ENCODE results near the gene CACNA1I.

CACNA1I gene

GRCh38 chr22:39669432-39669831, 98.9 kb downstream of the CACNA1I start:
- ChIA-PET CTCF (no interaction called here), POLR2A (no interaction called here)
- TF ChIP-seq, protein P1, sequence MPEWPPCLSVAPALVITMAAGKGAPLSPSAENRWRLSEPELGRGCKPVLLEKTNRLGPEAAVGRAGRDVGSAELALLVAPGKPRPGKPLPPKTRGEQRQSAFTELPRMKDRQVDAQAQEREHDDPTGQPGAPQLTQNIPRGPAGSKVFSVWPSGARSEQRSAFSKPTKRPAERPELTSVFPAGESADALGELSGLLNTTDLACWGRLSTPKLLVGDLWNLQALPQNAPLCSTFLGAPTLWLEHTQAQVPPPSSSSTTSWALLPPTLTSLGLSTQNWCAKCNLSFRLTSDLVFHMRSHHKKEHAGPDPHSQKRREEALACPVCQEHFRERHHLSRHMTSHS (tag by site-specific recombination; IDR thresholded peaks at IDR 0.05) = no peak
- peak; percentile 67 for TF ChIP-seq ZBTB17 (tag by site-specific recombination; IDR thresholded peaks at IDR 0.05)
- no peak for TF ChIP-seq ZNF629 (tag by site-specific recombination; IDR thresholded peaks at IDR 0.05)
- peak; percentile 100 for TF ChIP-seq EGR2 (tag by site-specific recombination; IDR thresholded peaks at IDR 0.05; ENCODE audit: low read depth)
- TF ChIP-seq ZNF366 (tag by site-specific recombination; conservative IDR thresholded peaks at IDR 0.05) = peak; percentile 80
- peak; percentile 96 for TF ChIP-seq ZFHX2 (tag by site-specific recombination; conservative IDR thresholded peaks at IDR 0.05)
- no peaks in the 10 kb centered on the region for H3K9me3 ChIP-seq (ENCODE audit: control insufficient read depth, insufficient read depth, low read depth, low read length)
- H3K27ac ChIP-seq (ENCODE audit: extremely low read depth, low read depth, low read length) = no peak overlapping the region
- H3K4me1 ChIP-seq (ENCODE audit: control insufficient read depth, insufficient read depth, low read length) = no peaks in the 10 kb centered on the region
- H3K36me3 ChIP-seq (ENCODE audit: control insufficient read depth in 2 of 2, insufficient read depth in 1 of 2, low read length in 2 of 2) = no peaks in the 10 kb centered on the region
- H3K4me3 ChIP-seq (ENCODE audit: low read depth, low read length) = no peak overlapping the region

DNA sequence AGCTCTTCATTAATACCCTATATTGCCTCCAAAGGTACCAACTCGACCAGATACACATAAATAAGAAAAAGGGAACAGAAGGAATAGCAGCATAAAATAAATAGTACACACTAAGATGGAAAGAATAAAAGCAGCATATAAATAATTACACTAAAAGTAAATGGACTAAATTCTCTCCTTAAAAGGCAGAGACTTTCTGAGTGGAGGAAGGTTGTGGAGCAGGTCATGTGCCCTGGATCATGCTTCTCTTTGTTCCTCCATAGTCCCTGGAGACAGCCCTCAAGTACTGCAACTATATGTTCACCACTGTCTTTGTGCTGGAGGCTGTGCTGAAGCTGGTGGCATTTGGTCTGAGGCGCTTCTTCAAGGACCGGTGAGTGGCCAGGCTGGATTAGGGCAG, 101.4 kb downstream of the CACNA1I start:
- CTCF ChIA-PET = interaction anchor here (0.6 to 0.7 kb wide), 2 partner anchors 364 to 459 kb away, joined by 4 to 5 read pairs; no protein-coding TSS in a partner anchor
- Histone ChIP-seq H3K36me3 (ENCODE audit: control insufficient read depth in 2 of 2, insufficient read depth in 1 of 2, low read length in 2 of 2) (no peaks in the 10 kb centered on the region), H3K4me1 (ENCODE audit: control insufficient read depth, insufficient read depth, low read length) (no peaks in the 10 kb centered on the region), H3K4me3 (ENCODE audit: low read depth, low read length) (no peak overlapping the region), H3K9me3 (ENCODE audit: control insufficient read depth, insufficient read depth, low read depth, low read length) (no peaks in the 10 kb centered on the region), H3K27ac (ENCODE audit: extremely low read depth, low read depth, low read length) (no peak overlapping the region)
- POLR2A ChIA-PET = no interaction called here
- TF ChIP-seq, protein P2, sequence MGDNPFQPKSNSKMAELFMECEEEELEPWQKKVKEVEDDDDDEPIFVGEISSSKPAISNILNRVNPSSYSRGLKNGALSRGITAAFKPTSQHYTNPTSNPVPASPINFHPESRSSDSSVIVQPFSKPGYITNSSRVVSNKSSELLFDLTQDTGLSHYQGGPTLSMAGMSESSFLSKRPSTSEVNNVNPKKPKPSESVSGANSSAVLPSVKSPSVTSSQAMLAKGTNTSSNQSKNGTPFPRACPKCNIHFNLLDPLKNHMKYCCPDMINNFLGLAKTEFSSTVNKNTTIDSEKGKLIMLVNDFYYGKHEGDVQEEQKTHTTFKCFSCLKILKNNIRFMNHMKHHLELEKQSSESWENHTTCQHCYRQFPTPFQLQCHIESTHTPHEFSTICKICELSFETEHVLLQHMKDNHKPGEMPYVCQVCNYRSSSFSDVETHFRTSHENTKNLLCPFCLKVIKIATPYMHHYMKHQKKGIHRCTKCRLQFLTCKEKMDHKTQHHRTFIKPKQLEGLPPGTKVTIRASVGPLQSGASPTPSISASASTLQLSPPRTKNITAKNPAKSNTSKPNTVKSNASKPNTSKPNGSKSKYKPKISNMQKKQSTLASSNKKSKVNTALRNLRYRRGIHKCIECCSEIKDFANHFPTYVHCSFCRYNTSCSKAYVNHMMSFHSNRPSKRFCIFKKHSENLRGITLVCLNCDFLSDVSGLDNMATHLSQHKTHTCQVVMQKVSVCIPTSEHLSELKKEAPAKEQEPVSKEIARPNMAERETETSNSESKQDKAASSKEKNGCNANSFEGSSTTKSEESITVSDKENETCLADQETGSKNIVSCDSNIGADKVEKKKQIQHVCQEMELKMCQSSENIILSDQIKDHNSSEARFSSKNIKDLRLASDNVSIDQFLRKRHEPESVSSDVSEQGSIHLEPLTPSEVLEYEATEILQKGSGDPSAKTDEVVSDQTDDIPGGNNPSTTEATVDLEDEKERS (tag by site-specific recombination; IDR thresholded peaks at IDR 0.05) = peak; percentile 78; the same call in 1 of the 2 replicates
- no peak for TF ChIP-seq PRDM2 (tag by site-specific recombination; IDR thresholded peaks at IDR 0.05; ENCODE audit: borderline replicate concordance)
- TF ChIP-seq ZNF157 (tag by site-specific recombination; IDR thresholded peaks at IDR 0.05) = no peak
- peak; percentile 90 for TF ChIP-seq SETDB1 (IDR thresholded peaks at IDR 0.05; ENCODE audit: insufficient read length, low read length)

DNA sequence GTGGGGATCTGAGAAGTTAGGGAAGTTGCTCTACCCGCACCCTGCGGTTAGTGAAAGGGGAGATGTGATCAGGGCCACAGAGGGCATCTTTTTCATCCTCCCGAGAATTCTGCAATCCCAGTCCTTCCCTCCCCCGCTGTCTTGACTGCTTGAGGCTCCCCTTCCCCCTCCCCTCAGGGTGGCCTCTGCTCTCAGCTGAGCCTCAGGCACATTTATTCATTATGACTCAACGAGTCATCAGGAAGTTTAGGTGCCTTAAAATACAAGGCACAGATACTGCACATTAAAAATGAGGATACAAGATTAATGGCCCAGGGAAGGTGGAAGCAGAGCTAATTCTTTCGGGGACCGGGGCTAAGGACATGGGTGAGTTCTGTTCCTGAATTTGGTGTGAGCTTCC, 104.0 kb downstream of the CACNA1I start:
- Histone ChIP-seq H3K9me3 (ENCODE audit: control insufficient read depth, insufficient read depth, low read depth, low read length) (no peaks in the 10 kb centered on the region), H3K36me3 (ENCODE audit: control insufficient read depth in 2 of 2, insufficient read depth in 1 of 2, low read length in 2 of 2) (no peaks in the 10 kb centered on the region), H3K4me3 (ENCODE audit: low read depth, low read length) (no peak overlapping the region), H3K27ac (ENCODE audit: extremely low read depth, low read depth, low read length) (no peak overlapping the region), H3K4me1 (ENCODE audit: control insufficient read depth, insufficient read depth, low read length) (no peaks in the 10 kb centered on the region)
- POLR2A ChIA-PET = no interaction called here
- CTCF ChIA-PET = no interaction called here
- TF ChIP-seq ZNF24 (tag by site-specific recombination; IDR thresholded peaks at IDR 0.05) (no peak), ZNF670 (tag by site-specific recombination; IDR thresholded peaks at IDR 0.05; ENCODE audit: low read depth) (no peak), KLF8 (tag by site-specific recombination; IDR thresholded peaks at IDR 0.05) (no peak), ZNF785 (tag by site-specific recombination; IDR thresholded peaks at IDR 0.05) (no peak), YY1 (tag by site-specific recombination; IDR thresholded peaks at IDR 0.05) (no peak), ZNF585B (tag by site-specific recombination; IDR thresholded peaks at IDR 0.05) (no peak), ZNF571 (tag by site-specific recombination; IDR thresholded peaks at IDR 0.05) (no peak), SP3 (tag by site-specific recombination; IDR thresholded peaks at IDR 0.05) (no peak), ZNF292 (tag by site-specific recombination; IDR thresholded peaks at IDR 0.05; ENCODE audit: borderline replicate concordance, low read depth) (no peak), ZIC2 (tag by site-specific recombination; IDR thresholded peaks at IDR 0.05) (no peak)
- TF ChIP-seq, protein P3, sequence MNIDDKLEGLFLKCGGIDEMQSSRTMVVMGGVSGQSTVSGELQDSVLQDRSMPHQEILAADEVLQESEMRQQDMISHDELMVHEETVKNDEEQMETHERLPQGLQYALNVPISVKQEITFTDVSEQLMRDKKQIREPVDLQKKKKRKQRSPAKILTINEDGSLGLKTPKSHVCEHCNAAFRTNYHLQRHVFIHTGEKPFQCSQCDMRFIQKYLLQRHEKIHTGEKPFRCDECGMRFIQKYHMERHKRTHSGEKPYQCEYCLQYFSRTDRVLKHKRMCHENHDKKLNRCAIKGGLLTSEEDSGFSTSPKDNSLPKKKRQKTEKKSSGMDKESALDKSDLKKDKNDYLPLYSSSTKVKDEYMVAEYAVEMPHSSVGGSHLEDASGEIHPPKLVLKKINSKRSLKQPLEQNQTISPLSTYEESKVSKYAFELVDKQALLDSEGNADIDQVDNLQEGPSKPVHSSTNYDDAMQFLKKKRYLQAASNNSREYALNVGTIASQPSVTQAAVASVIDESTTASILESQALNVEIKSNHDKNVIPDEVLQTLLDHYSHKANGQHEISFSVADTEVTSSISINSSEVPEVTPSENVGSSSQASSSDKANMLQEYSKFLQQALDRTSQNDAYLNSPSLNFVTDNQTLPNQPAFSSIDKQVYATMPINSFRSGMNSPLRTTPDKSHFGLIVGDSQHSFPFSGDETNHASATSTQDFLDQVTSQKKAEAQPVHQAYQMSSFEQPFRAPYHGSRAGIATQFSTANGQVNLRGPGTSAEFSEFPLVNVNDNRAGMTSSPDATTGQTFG (tag by site-specific recombination; IDR thresholded peaks at IDR 0.05; ENCODE audit: borderline replicate concordance) = no peak

All from HEK293 (cell line).